Uterus (tissue), 4 donors: ENCODE results near the gene TAS2R14. TPM values are rescaled to one million over a fixed set of nuclear protein-coding genes. Genes with fewer than 3 reads are reported as not detected.

Experiments
- DNase-seq, 2 donors: peaks; one replicate each; pipeline ENCODE4 v3.0.0-alpha.2; 2019 to 2020
- H3K27ac ChIP-seq, 2 donors: fragments of 200-600 bp; sonication (generic); 1 replicate in 1 of 2; 2 replicates in 1 of 2; pipeline ENCODE4 v1.5.1; 2016 to 2018
- H3K27me3 ChIP-seq, 2 donors: fragments of 200-600 bp; sonication (generic); one replicate each; pipeline ENCODE4 v1.5.1; 2018 to 2019; ENCODE audit warnings: control low read depth in 1 of 2
- H3K36me3 ChIP-seq, 2 donors: fragments of 200-600 bp; sonication (generic); one replicate each; pipeline ENCODE4 v1.5.1; 2019; ENCODE audit warnings: control low read depth in 1 of 2
- H3K4me1 ChIP-seq, 2 donors: fragments of 200-600 bp; sonication (generic); one replicate each; pipeline ENCODE4 v1.5.1; 2018 to 2019; ENCODE audit warnings: control low read depth in 1 of 2
- H3K4me3 ChIP-seq, 2 donors: fragments of 200-600 bp; sonication (generic); 1 replicate in 1 of 2; 2 replicates in 1 of 2; pipeline ENCODE4 v1.5.1; 2018 to 2019; ENCODE audit warnings: mild to moderate bottlenecking in 1 of 2
- H3K9me3 ChIP-seq, 2 donors: fragments of 200-600 bp; sonication (generic); one replicate each; pipeline ENCODE4 v1.5.1; 2019; ENCODE audit warnings: control low read depth in 1 of 2
- POLR2A ChIP-seq, 2 donors: fragments of 450-650 bp; IDR thresholded peaks; one replicate each; pipeline ENCODE4 v1.6.1; 2016; ENCODE audit warnings: antibody characterized with exemption in 2 of 2, mild to moderate bottlenecking in 1 of 2, moderate library complexity in 1 of 2
- intact Hi-C: fragments of 100-400 bp; cut with DNase I; formaldehyde crosslinking; loops from one replicate; pipeline ENCODE4 v1.15.1; 2023; ENCODE audit warnings: low total_unique reads
- total RNA-seq, 4 donors: library from RNA; depleted of rRNA in 3 of 4; stranded (reverse); fragments of >200 nt in 3 of 4; gene quantifications; one replicate each; pipeline versions ENCODE4 v1.1.0 to v1.2.4, GENCODE V29; 2014 to 2023
- TF ChIP-seq, protein P1 (sequence below), 4 experiments: fragments of 200-600 bp in 2 of 4; fragments of 450-650 bp in 2 of 4; sonication (generic) in 2 of 4; IDR thresholded peaks; one replicate each; pipeline ENCODE4 v1.5.1; 2016 to 2019; ENCODE audit warnings: antibody characterized with exemption in 4 of 4, mild to moderate bottlenecking in 2 of 4, moderate library complexity in 1 of 4
- donor health status: DM: yes; HTN: yes; CAD: no.

TAS2R14 gene
- 10 to 100 TPM in 1 of 4 donors, 1 to 10 TPM in 2, under 1 TPM in 1; 0.26 to 21.1 (median 9.1) TPM for total RNA-seq

- no peak for TF ChIP-seq POLR2A (IDR thresholded peaks at IDR 0.05)
- TF ChIP-seq, protein P1, sequence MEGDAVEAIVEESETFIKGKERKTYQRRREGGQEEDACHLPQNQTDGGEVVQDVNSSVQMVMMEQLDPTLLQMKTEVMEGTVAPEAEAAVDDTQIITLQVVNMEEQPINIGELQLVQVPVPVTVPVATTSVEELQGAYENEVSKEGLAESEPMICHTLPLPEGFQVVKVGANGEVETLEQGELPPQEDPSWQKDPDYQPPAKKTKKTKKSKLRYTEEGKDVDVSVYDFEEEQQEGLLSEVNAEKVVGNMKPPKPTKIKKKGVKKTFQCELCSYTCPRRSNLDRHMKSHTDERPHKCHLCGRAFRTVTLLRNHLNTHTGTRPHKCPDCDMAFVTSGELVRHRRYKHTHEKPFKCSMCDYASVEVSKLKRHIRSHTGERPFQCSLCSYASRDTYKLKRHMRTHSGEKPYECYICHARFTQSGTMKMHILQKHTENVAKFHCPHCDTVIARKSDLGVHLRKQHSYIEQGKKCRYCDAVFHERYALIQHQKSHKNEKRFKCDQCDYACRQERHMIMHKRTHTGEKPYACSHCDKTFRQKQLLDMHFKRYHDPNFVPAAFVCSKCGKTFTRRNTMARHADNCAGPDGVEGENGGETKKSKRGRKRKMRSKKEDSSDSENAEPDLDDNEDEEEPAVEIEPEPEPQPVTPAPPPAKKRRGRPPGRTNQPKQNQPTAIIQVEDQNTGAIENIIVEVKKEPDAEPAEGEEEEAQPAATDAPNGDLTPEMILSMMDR (IDR thresholded peaks at IDR 0.05): no peak
These were observed at the start of gene TAS2R14 for GRCh38 chr12:10939163-10939562. TSS of gene TAS2R14 (minus strand) at chr12:10939263. CDS start at chr12:10939207, 56 bp downstream.

DNA sequence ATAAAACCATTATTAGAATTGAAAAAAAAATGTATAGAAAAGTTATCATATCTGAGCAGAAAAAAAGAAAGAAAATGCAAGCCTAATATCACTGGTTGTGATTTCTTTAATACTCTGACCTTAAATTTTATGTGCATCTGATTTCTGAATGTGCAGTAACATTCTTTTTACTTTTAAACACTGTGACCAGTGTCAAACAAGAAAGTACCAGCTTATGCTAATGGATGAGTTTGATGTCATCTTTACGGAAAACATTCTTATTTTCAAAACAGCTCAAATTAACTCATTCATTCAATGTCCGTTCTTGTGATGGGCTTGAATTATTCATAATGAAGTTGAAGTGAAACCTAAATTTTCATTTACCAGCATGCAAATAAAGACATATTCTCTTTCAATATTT, 47.7 kb upstream of the TAS2R14 start, which contains the start of gene TAS2R50:
TSS of gene TAS2R50 (minus strand) at position 101 of the 400 bp plus-strand sequence. CDS start at position 49, 52 bp downstream.
- Histone ChIP-seq H3K4me1 (no peaks in the 10 kb centered on the region), H3K27me3 (no peaks in the 10 kb centered on the region), H3K27ac (no peak within 1 kb of the TSS), H3K4me3 (no peak within 1 kb of the TSS), H3K36me3 (no peaks in the 10 kb centered on the region), H3K9me3 (no peaks in the 10 kb centered on the region)
- no peak for DNase-seq
- intact Hi-C loops: no loop called here
- TF ChIP-seq POLR2A (IDR thresholded peaks at IDR 0.05): no peak
- TF ChIP-seq, protein P1 (IDR thresholded peaks at IDR 0.05): no peak

More at GRCh38 chr12:10939163-10939562, at the start of gene TAS2R14:
- Histone ChIP-seq H3K36me3 (no peaks in the 10 kb centered on the region), H3K27ac (no peak within 1 kb of the TSS), H3K4me1 (no peaks in the 10 kb centered on the region), H3K4me3 (no peak within 1 kb of the TSS), H3K27me3 (no peaks in the 10 kb centered on the region), H3K9me3 (no peaks in the 10 kb centered on the region)
- intact Hi-C loops: no loop called here
- DNase-seq: no peak

DNA sequence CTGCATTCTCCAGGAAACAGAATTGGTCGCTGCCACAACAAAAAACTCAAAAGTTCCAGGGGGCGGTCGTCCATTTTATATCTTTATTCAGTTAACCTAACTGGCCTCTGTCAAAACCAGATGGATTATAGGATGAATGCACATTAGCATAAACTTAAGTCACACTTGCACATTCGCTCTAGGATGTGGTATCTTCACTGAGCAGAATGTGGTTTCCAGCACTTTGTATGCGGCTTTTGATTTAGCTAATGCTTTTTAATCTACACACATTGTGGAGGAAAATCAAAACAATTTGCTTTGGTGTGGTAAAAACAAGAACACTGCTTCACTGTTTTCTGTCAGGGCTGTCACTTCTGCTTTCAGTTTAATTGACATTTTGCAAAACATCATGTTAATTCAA, 43.2 kb upstream of the TAS2R14 start:
- no peak for TF ChIP-seq POLR2A (IDR thresholded peaks at IDR 0.05)
- TF ChIP-seq, protein P1 (IDR thresholded peaks at IDR 0.05): no peak
- intact Hi-C loops: no loop called here
- DNase-seq: no peak

GRCh38 chr12:10974965-10975364, 35.9 kb upstream of the TAS2R14 start:
- Histone ChIP-seq H3K4me1 (no peaks in the 10 kb centered on the region), H3K27ac (no peak overlapping the region), H3K27me3 (no peaks in the 10 kb centered on the region), H3K36me3 (no peaks in the 10 kb centered on the region), H3K4me3 (no peak overlapping the region), H3K9me3 (no peaks in the 10 kb centered on the region)
- TF ChIP-seq, protein P1 (IDR thresholded peaks at IDR 0.05): no peak
- no peak for TF ChIP-seq POLR2A (IDR thresholded peaks at IDR 0.05)
- intact Hi-C loops: no loop called here
- DNase-seq: no peak

More for the DNA sequence above, 43.2 kb upstream of the TAS2R14 start:
- Histone ChIP-seq H3K4me3 (no peak overlapping the region), H3K27me3 (no peaks in the 10 kb centered on the region), H3K4me1 (no peaks in the 10 kb centered on the region), H3K9me3 (no peaks in the 10 kb centered on the region), H3K27ac (no peak overlapping the region), H3K36me3 (no peaks in the 10 kb centered on the region)

DNA sequence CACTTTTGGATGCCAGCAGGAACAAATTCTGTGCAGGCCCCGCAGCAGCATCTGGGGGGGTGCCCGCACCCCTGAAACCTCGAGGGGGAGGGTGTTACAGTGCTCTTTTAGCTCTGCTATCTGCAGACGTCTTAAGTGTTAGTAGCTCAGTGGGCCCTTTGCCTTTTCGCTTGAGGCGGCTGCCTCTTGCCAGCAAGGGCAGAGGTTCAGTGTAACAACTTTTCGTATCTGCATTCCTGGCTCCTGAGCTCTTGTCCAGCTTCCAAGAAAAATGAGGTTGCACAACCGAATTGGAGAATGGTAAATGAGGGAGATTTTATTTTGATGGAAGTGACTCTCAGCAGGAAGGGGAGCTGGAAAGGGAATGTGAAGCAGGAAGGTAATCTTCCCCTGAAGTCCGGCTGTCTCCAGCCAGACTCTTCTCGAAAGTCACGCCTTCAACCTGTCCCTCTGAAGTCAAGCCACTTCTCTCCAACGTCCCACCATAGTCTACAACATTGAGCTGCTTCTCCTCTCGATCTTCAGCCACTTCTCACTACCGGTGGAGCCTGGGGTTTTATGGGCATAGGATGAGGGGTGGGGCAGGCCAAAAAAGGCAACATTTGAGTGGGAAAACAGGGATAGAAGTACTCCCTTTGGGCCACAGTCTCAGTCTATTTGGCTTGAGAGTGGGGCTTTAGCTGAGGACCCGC, 29.8 kb upstream of the TAS2R14 start:
- intact Hi-C loops: no loop called here
- no peaks in the 10 kb centered on the region for H3K27me3 ChIP-seq
- H3K4me1 ChIP-seq: no peaks in the 10 kb centered on the region
- H3K4me3 ChIP-seq: no peak overlapping the region
- TF ChIP-seq, protein P1 (IDR thresholded peaks at IDR 0.05): no peak
- TF ChIP-seq POLR2A (IDR thresholded peaks at IDR 0.05): no peak
- DNase-seq: peak; percentile 28 to 39
- no peak overlapping the region for H3K27ac ChIP-seq
- no peaks in the 10 kb centered on the region for H3K36me3 ChIP-seq
- H3K9me3 ChIP-seq: no peaks in the 10 kb centered on the region
